GM20000 (cell line): ENCODE data around the gene OR4F6.

ENCODE experiments used
- DNase-seq: peaks from one replicate; pipeline ENCODE4 v3.0.0; 2012; ENCODE audit warnings: low spot score
- TF ChIP-seq, protein P1 (sequence below): IDR thresholded peaks from 2 replicates; pipeline ENCODE4 v1.5.1; 2012; ENCODE audit warnings: mild to moderate bottlenecking, control low read depth; ENCODE audit errors: extremely low read depth, missing control alignments

OR4F6 gene

DNA sequence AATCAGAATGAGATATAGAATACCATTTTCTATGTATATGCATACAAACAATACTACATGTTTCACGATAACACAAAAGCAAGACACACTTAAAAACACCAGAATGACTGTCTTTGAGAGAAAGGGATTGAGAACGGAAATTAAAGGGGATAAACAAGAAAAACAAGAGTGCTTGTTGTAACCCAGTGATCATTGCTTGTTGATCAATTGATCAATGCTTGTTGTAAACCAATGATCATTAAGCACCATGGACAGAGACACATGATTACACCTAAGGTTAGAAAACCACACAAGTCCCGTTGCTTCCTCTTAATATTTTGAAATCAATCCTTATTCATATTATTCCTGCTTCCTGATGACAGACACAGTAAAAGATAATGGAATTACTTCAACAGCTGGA, 7.6 kb downstream of the OR4F6 start:
- TF ChIP-seq, protein P1, sequence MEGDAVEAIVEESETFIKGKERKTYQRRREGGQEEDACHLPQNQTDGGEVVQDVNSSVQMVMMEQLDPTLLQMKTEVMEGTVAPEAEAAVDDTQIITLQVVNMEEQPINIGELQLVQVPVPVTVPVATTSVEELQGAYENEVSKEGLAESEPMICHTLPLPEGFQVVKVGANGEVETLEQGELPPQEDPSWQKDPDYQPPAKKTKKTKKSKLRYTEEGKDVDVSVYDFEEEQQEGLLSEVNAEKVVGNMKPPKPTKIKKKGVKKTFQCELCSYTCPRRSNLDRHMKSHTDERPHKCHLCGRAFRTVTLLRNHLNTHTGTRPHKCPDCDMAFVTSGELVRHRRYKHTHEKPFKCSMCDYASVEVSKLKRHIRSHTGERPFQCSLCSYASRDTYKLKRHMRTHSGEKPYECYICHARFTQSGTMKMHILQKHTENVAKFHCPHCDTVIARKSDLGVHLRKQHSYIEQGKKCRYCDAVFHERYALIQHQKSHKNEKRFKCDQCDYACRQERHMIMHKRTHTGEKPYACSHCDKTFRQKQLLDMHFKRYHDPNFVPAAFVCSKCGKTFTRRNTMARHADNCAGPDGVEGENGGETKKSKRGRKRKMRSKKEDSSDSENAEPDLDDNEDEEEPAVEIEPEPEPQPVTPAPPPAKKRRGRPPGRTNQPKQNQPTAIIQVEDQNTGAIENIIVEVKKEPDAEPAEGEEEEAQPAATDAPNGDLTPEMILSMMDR: no peak
- DNase-seq: no peak

DNA sequence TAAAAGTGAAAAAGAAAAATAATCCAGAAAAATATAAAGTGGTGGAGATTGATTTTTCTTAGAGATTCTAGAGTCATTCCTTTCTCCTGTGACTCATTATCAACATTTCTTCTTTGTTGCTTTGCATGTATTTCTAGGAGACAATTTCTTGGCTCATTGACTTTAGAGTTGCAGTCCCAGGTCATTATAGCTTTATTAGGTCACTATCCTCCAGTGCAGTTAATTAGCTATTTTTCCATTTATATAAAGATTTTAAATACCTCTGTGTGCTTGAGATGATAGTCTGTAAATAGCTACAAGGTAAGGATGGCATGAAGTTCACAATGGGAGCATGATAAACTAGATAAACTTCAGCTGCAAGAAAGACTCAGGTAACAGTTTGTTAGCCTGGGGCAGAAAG, 8.6 kb downstream of the OR4F6 start, which contains the start of gene OR4F15:
TSS of gene OR4F15 (plus strand) at position 301 of the 400 bp plus-strand sequence. CDS start 5,985 bp downstream, outside the sequence.
- TF ChIP-seq, protein P1: no peak
- no peak for DNase-seq

DNA sequence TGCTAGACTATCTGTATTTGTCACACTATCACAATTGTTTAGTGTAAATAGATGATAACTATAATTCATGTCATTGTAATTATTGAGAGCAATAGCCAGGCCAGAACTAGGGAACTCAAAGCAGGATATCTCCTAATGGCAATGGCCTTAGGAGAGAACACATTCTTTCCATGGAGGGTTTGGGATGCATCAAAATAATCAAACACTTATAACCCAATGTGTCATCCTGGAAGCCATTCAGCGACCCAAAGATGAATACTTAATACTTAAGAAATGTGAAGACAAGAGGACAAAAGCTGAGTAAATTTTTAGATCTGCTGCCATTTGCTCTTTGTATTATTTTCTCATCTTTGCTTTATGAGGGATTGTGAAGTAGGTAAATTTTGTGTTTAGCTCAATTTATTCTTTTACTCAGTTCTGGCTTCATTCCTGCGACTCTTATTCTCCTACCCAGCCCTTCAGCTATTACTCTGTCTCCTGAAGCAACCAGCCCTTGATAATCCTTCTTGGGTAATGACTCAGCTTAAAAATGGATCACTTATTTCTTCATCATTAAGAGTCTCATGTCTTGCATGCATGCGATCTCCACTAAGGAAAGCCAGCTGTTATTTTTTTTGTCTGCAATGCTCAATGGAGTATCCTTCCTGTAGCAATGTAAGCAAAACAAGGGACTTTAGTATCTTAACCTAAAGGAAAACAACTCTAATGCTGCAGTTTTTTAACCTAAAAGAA, 10.7 kb downstream of the OR4F6 start:
- DNase-seq: no peak
- TF ChIP-seq, protein P1: no peak

DNA sequence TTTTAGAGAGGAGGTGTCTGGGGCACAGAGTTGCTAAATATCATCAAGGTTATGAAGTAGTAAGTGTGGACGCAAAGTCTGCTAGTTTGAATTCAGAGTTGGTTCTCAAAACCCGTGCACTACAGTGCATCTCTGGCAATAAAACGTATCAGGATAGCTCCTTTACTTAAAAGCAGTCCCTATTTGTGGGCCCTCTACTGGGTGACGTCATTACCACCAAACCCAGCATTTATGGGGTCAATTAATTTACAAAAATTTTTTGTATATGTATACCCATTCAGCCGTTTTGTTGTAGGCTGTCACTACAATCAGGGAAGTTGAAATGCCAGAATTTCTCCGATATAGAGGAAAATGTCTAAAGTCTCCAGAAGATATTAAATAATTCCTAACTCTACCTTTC, 17.5 kb downstream of the OR4F6 start:
- TF ChIP-seq, protein P1: no peak
- DNase-seq: no peak

DNA sequence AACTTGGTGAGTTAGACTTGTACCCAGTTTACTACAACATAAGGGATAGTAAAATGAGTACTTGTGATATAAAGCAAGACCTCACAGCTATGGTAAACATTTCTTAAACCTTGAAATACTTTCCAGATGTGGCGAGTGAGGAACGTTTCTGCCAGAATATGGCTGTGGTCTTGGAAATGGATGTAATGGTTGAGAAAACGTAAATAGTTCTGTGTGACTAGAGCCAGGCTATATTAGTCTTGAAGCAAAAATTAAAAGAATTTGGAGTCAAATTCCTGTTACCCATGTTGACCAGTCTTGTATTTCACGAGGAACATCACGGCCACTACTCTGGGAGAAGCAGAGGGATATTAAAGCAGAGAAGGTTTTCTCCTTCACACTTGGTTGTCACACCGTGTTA, 23.9 kb downstream of the OR4F6 start:
- TF ChIP-seq, protein P1: no peak
- DNase-seq: no peak

DNA sequence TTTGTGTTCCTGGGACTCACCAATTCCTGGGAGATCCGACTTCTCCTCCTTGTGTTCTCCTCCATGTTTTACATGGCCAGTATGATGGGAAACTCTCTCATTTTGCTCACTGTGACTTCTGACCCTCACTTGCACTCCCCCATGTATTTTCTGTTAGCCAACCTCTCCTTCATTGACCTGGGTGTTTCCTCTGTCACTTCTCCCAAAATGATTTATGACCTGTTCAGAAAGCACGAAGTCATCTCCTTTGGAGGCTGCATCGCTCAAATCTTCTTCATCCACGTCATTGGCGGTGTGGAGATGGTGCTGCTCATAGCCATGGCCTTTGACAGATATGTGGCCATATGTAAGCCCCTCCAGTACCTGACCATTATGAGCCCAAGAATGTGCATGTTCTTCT, 25.5 kb downstream of the OR4F6 start:
- DNase-seq: no peak
- TF ChIP-seq, protein P1: no peak

DNA sequence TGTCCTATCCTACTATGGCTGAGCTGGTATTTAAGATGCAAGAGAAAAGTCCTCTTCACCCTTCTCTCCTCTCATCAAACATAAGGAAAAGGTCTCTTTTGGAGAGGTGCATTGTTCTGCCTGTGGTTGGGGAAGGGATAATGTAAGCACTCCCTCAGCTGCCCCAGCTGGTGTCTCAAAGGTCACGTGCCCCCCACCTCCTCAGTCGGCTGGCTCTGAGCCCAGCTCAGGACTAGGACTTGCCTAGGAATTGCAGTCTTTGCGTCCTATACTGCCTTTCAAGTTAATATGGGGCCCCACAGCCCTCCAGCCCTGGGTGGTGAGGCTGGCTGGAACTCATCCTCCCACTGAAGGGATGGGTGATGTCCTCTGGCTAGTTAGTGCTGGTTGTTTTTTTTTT, 38.3 kb downstream of the OR4F6 start:
- no peak for DNase-seq
- TF ChIP-seq, protein P1: no peak
